HG03354 (cell line): ENCODE data around the gene RPS2.
A peak's percentile ranks its signal among the peaks of the same experiment; 100 is the strongest.
"Not testable (repeated sequence)": the region's sequence is repeated elsewhere in the genome, so short reads cannot be mapped to it uniquely, and the experiment has no call there.

Experiments
- ATAC-seq: cut with Tn5 transposase; IDR thresholded peaks from one replicate; pipeline ENCODE4 v1.9.1; 2021; ENCODE audit warnings: mild to moderate bottlenecking; ENCODE audit not compliant: unreplicated experiment, poor library complexity, severe bottlenecking

The RPS2 gene

GRCh38 chr16:1964506-1965395 lies at the start of gene RPS2:
Gene RPS2, minus strand, starts transcription at chr16:1964826. Its CDS starts 201 bp downstream, at chr16:1964625.
- ATAC-seq = peak; percentile 89

GRCh38 chr16:2013527-2013926 lies 48.9 kb upstream of the RPS2 start:
- no peak for ATAC-seq

GRCh38 chr16:2011726-2012125 lies 47.1 kb upstream of the RPS2 start:
- not testable (repeated sequence) for ATAC-seq

GRCh38 chr16:2009791-2010510 lies 45.3 kb upstream of the RPS2 start, which contains the start of gene ZNF598:
Gene ZNF598, minus strand, starts transcription at chr16:2009821.
- ATAC-seq = peak; percentile 81

GRCh38 chr16:2009164-2009711 lies 44.6 kb upstream of the RPS2 start:
- peak; percentile 44 for ATAC-seq

GRCh38 chr16:2008631-2009163 lies 44.1 kb upstream of the RPS2 start:
- peak; percentile 10 for ATAC-seq

GRCh38 chr16:2008009-2008526 lies 43.4 kb upstream of the RPS2 start:
- ATAC-seq = no peak

GRCh38 chr16:2007081-2007836 lies 42.6 kb upstream of the RPS2 start:
- no peak for ATAC-seq

- no peak for ATAC-seq
Observed at GRCh38 chr16:2006317-2006716, 41.7 kb upstream of the RPS2 start.

GRCh38 chr16:2005646-2006045 lies 41.0 kb upstream of the RPS2 start:
- no peak for ATAC-seq

- no peak for ATAC-seq
Observed at GRCh38 chr16:2004795-2005517, 40.3 kb upstream of the RPS2 start.

GRCh38 chr16:2003827-2004641 lies 39.4 kb upstream of the RPS2 start:
- ATAC-seq = peak; percentile 59

- no peak for ATAC-seq
Observed at GRCh38 chr16:2003231-2003826, 38.7 kb upstream of the RPS2 start.

- no peak for ATAC-seq
Observed at GRCh38 chr16:2002406-2003230, 38.0 kb upstream of the RPS2 start.

- ATAC-seq = no peak
Observed at GRCh38 chr16:2001456-2002355, 37.1 kb upstream of the RPS2 start.

- ATAC-seq = no peak
Observed at GRCh38 chr16:2001035-2001434, 36.4 kb upstream of the RPS2 start.
